PFSK-1 (cell line): Measurements from ENCODE around the gene TENM3.

Experiments used
- FOXP2 ChIP-seq: optimal IDR thresholded peaks from 2 replicates; pipeline ENCODE3; 2011; ENCODE audit warnings: borderline replicate concordance, control low read depth, inconsistent platforms; ENCODE audit not compliant: insufficient read depth; ENCODE audit errors: extremely low read length, extremely low read depth
- POLR2AphosphoS5 ChIP-seq: IDR thresholded peaks from 2 replicates; pipeline ENCODE4 v1.6.1; 2012; ENCODE audit warnings: low read depth, mild to moderate bottlenecking, control low read depth, low read length, moderate library complexity
- REST ChIP-seq, 2 experiments: IDR thresholded peaks; 2 replicates each; pipeline versions ENCODE4 v1.6.1 to v1.8.0; 2011 to 2012; ENCODE audit warnings: low read depth in 2 of 2, low read length in 2 of 2, control low read depth in 1 of 2, inconsistent platforms in 1 of 2, mild to moderate bottlenecking in 1 of 2, moderate library complexity in 1 of 2; ENCODE audit not compliant: insufficient read depth in 1 of 2
- SIN3A ChIP-seq: IDR thresholded peaks from 2 replicates; pipeline ENCODE4 v1.6.1; 2012; ENCODE audit warnings: mild to moderate bottlenecking, low read length, moderate library complexity, borderline replicate concordance; ENCODE audit not compliant: insufficient read depth
- TAF1 ChIP-seq: IDR thresholded peaks from 2 replicates; pipeline ENCODE4 v1.6.1; 2012; ENCODE audit warnings: low read length, control low read depth, borderline replicate concordance; ENCODE audit not compliant: insufficient read depth

The TENM3 gene

GRCh38 chr4:182432819-182433218, 189.6 kb downstream of the TENM3 start:
- TF ChIP-seq TAF1 (no peak), FOXP2 (no peak), SIN3A (no peak), POLR2AphosphoS5 (no peak), REST (IDR thresholded peaks at IDR 0.05; ENCODE audit: insufficient read depth in 1 of 2, low read depth in 2 of 2, low read length in 2 of 2) (no peak)

GRCh38 chr4:182434720-182435119, 191.5 kb downstream of the TENM3 start:
- no peak for TF ChIP-seq REST (IDR thresholded peaks at IDR 0.05; ENCODE audit: insufficient read depth in 1 of 2, low read depth in 2 of 2, low read length in 2 of 2)
- TF ChIP-seq SIN3A = no peak
- TF ChIP-seq POLR2AphosphoS5 = no peak
- TF ChIP-seq TAF1 = no peak
- TF ChIP-seq FOXP2 = no peak

GRCh38 chr4:182435401-182435800, 192.2 kb downstream of the TENM3 start:
- TF ChIP-seq REST (IDR thresholded peaks at IDR 0.05; ENCODE audit: insufficient read depth in 1 of 2, low read depth in 2 of 2, low read length in 2 of 2) (no peak), POLR2AphosphoS5 (no peak), FOXP2 (no peak), SIN3A (no peak), TAF1 (no peak)

GRCh38 chr4:182443070-182443469, 199.9 kb downstream of the TENM3 start:
- TF ChIP-seq SIN3A (no peak), FOXP2 (no peak), TAF1 (no peak), POLR2AphosphoS5 (no peak), REST (IDR thresholded peaks at IDR 0.05; ENCODE audit: insufficient read depth in 1 of 2, low read depth in 2 of 2, low read length in 2 of 2) (no peak)

GRCh38 chr4:182447767-182448280, 204.6 kb downstream of the TENM3 start:
- no peak for TF ChIP-seq FOXP2
- TF ChIP-seq TAF1 = no peak
- TF ChIP-seq POLR2AphosphoS5 = no peak
- TF ChIP-seq SIN3A = no peak
- no peak for TF ChIP-seq REST (IDR thresholded peaks at IDR 0.05; ENCODE audit: insufficient read depth in 1 of 2, low read depth in 2 of 2, low read length in 2 of 2)
